Kidney (tissue), 14 donors: ENCODE results near the gene GGT5. TPM values are rescaled to one million over a fixed set of nuclear protein-coding genes. Genes with fewer than 3 reads are reported as not detected.

Source experiments
- DNase-seq, 5 donors: peaks; one replicate each; pipeline ENCODE4 v3.0.0-alpha.2; 2013 to 2020
- FAIRE-seq: peaks from 2 replicates; lab custom pipeline; 2012; peaks lifted over from hg19 to GRCh38; lab: Jason Lieb, UNC
- H3K27ac ChIP-seq, 2 donors: one replicate each; pipeline ENCODE4 v1.7.0; 2013; ENCODE audit warnings: low read depth in 2 of 2, low read length in 2 of 2, inconsistent platforms in 1 of 2
- H3K27me3 ChIP-seq: one replicate; pipeline ENCODE4 v1.7.1; 2013; ENCODE audit warnings: low read length, inconsistent platforms; ENCODE audit not compliant: control insufficient read depth, insufficient read depth
- H3K36me3 ChIP-seq, 3 donors: one replicate each; pipeline versions ENCODE4 v1.7.0 to v1.7.1; 2013; ENCODE audit warnings: low read length in 3 of 3, control low read depth in 1 of 3, inconsistent platforms in 1 of 3; ENCODE audit not compliant: insufficient read depth in 3 of 3, control insufficient read depth in 2 of 3
- H3K4me1 ChIP-seq, 3 donors: one replicate each; pipeline versions ENCODE4 v1.7.0 to v1.7.1; 2013; ENCODE audit warnings: low read length in 3 of 3, inconsistent platforms in 1 of 3, low read depth in 1 of 3; ENCODE audit not compliant: control insufficient read depth in 2 of 3, insufficient read depth in 2 of 3
- H3K4me3 ChIP-seq, 3 donors: one replicate each; pipeline versions ENCODE4 v1.7.0 to v1.8.1; 2013; ENCODE audit warnings: low read length in 3 of 3, control low read depth in 1 of 3, inconsistent platforms in 1 of 3
- H3K9ac ChIP-seq, 3 donors: one replicate each; pipeline versions ENCODE4 v1.7.0 to v1.7.1; 2013; ENCODE audit warnings: low read length in 3 of 3, control low read depth in 1 of 3, inconsistent platforms in 1 of 3
- H3K9me3 ChIP-seq, 3 donors: one replicate each; pipeline versions ENCODE4 v1.7.0 to v1.7.1; 2013; ENCODE audit warnings: low read length in 3 of 3, control low read depth in 1 of 3, inconsistent platforms in 1 of 3; ENCODE audit not compliant: control insufficient read depth in 2 of 3, insufficient read depth in 1 of 3
- intact Hi-C: fragments of 100-400 bp; cut with DNase I; formaldehyde crosslinking; loops from one replicate; pipeline ENCODE4 v1.11.1; 2022
- polyA plus RNA-seq: library from polyadenylated mRNA; stranded (reverse); fragments of 350-450 nt; fragmentation: Illumina TruSeq; extraction: RNeasy Lipid Tissue Mini Kit (QIAGEN cat#74804); gene quantifications from one replicate; pipeline ENCODE4 v1.2.3, GENCODE V29; 2014; ENCODE audit warnings: low read depth, low replicate concordance; ENCODE audit not compliant: insufficient read depth
- total RNA-seq: library from RNA; stranded (reverse); fragmentation: NEBNext Ultra II Directional; extraction: Animal tissue kit (Norgen Biotek cat#: 25700); gene quantifications from one replicate; pipeline ENCODE4 v1.2.1, GENCODE V29; 2021
- TF ChIP-seq, protein P1 (sequence below): IDR thresholded peaks from 3 replicates; pipeline ENCODE4 v1.5.1; 2012; ENCODE audit warnings: mild to moderate bottlenecking, moderate library complexity, borderline replicate concordance; ENCODE audit not compliant: insufficient read depth; ENCODE audit errors: extremely low read depth
- donor health status: control.
- donor health status: control.
- donor health status: control.
- donor health status: control.
- donor health status: control.
- donor health status: DM: yes; HTN: yes; CAD: no.
- donor health status: Normal renal cell carcinoma (clear cell type).

Gene GGT5
- total and polyA plus RNA-seq, 2 donors from 2014 or later = 63.2 to 103 TPM

DNA sequence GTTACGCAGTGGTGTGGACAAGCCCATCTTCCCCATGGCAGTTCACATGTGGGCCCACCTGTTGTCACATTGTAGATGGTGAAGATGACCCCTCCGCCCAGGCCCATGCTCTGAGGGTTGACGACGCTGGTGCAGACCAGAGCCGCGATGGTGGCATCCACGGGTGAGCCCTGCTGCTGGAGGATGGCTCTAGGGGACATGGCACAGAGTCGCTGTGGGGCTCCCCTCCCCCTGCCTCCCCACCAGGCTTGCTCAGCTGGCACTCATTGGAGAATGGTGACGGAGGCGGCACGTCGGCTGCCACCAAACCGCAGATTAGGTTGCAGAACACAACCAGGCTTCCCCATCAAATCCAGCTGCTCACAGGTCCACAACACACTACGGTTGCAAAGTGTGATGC is 11.1 kb downstream of the GGT5 start:
- FAIRE-seq = no peak
- Histone ChIP-seq H3K9me3 (no peaks in the 10 kb centered on the region), H3K4me3 (no peak overlapping the region), H3K36me3 (no peaks in the 10 kb centered on the region), H3K27ac (no peak overlapping the region), H3K27me3 (no peaks in the 10 kb centered on the region), H3K4me1 (no peaks in the 10 kb centered on the region), H3K9ac (no peak overlapping the region)
- intact Hi-C loops = no loop called here
- TF ChIP-seq, protein P1, sequence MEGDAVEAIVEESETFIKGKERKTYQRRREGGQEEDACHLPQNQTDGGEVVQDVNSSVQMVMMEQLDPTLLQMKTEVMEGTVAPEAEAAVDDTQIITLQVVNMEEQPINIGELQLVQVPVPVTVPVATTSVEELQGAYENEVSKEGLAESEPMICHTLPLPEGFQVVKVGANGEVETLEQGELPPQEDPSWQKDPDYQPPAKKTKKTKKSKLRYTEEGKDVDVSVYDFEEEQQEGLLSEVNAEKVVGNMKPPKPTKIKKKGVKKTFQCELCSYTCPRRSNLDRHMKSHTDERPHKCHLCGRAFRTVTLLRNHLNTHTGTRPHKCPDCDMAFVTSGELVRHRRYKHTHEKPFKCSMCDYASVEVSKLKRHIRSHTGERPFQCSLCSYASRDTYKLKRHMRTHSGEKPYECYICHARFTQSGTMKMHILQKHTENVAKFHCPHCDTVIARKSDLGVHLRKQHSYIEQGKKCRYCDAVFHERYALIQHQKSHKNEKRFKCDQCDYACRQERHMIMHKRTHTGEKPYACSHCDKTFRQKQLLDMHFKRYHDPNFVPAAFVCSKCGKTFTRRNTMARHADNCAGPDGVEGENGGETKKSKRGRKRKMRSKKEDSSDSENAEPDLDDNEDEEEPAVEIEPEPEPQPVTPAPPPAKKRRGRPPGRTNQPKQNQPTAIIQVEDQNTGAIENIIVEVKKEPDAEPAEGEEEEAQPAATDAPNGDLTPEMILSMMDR = no peak
- peak in 1 of 5 donors; percentile 66 for DNase-seq

GRCh38 chr22:24233235-24233634 is 11.6 kb downstream of the GGT5 start:
- Histone ChIP-seq H3K9me3 (no peaks in the 10 kb centered on the region), H3K4me1 (no peaks in the 10 kb centered on the region), H3K27me3 (no peaks in the 10 kb centered on the region), H3K36me3 (no peaks in the 10 kb centered on the region), H3K27ac (no peak overlapping the region), H3K4me3 (no peak overlapping the region), H3K9ac (no peak overlapping the region)
- no peak for FAIRE-seq
- intact Hi-C loops = no loop called here
- DNase-seq = peak in 1 of 5 donors; percentile 72
- TF ChIP-seq, protein P1 = no peak

DNA sequence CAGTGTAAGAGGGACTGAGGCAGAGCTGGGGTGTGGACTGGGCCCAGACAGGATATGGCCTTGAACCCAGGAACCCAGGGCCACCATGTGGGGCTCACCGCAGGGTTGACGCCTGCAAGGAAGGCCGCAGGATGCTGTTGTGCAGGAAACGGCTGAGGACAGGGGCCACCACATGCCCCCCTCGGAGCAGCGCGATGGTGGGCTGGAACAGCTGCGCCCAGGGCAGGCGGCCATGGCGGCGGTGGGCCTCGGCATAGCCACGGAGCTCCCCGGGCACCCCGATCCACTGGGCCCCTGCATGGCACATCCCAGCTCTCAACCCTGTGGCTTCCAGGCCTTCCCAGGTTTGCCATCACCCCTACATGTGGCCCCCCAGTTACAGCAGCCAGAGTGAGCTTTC is 12.2 kb downstream of the GGT5 start:
- Histone ChIP-seq H3K9ac (no peak overlapping the region), H3K36me3 (no peaks in the 10 kb centered on the region), H3K27me3 (no peaks in the 10 kb centered on the region), H3K4me3 (no peak overlapping the region), H3K4me1 (no peaks in the 10 kb centered on the region), H3K27ac (no peak overlapping the region), H3K9me3 (no peaks in the 10 kb centered on the region)
- intact Hi-C loops = no loop called here
- FAIRE-seq (no peak), DNase-seq (peak in 1 of 5 donors; percentile 65)
- TF ChIP-seq, protein P1 = no peak

DNA sequence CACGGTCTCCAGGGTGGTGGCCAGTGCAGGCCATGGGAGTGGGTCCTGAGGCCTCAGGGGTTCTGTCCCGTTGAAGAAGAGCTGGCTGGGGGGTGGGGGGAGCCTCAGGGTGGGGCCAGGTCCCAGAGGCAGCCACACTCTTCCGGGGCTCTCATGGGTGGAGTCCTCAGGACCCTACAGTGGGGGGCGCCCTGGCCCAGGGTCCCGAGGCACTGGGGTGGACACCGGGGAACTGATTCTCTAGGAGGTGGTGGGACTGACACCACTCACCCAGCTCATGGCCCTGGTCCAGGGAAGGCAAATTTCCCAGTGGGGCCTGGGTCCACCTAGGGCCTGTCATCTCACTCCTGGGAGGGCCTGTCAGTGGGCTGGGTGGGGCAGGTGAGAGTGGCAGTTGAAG is 12.8 kb downstream of the GGT5 start:
- intact Hi-C loops = no loop called here
- FAIRE-seq (no peak), DNase-seq (peak in 1 of 5 donors; percentile 66)
- Histone ChIP-seq H3K27me3 (no peaks in the 10 kb centered on the region), H3K9me3 (no peaks in the 10 kb centered on the region), H3K4me1 (no peaks in the 10 kb centered on the region), H3K4me3 (no peak overlapping the region), H3K36me3 (no peaks in the 10 kb centered on the region), H3K9ac (no peak overlapping the region), H3K27ac (no peak overlapping the region)
- TF ChIP-seq, protein P1 = no peak
